Muscle of leg (tissue), 11 donors: ENCODE data around the gene SUPT3H. TPM values are rescaled to one million over a fixed set of nuclear protein-coding genes. Genes with fewer than 3 reads are reported as not detected.
"Not testable (repeated sequence)": the region's sequence is repeated elsewhere in the genome, so short reads cannot be mapped to it uniquely, and the experiment has no call there.

Source experiments
- DNase-seq: peaks from one replicate; pipeline ENCODE4 v3.0.0; 2013
- H3K27ac ChIP-seq: one replicate; pipeline ENCODE4 v1.5.1; 2013; ENCODE audit warnings: mild to moderate bottlenecking, low read length, control low read depth
- H3K27me3 ChIP-seq: one replicate; pipeline ENCODE4 v1.6.1; 2013; ENCODE audit warnings: low read length; ENCODE audit not compliant: control insufficient read depth, insufficient read depth
- H3K36me3 ChIP-seq: one replicate; pipeline ENCODE4 v1.6.1; 2013; ENCODE audit warnings: low read length; ENCODE audit not compliant: control insufficient read depth, insufficient read depth
- H3K4me1 ChIP-seq: one replicate; pipeline ENCODE4 v1.6.1; 2013; ENCODE audit warnings: low read length; ENCODE audit not compliant: control insufficient read depth, insufficient read depth
- H3K4me3 ChIP-seq: one replicate; pipeline ENCODE4 v1.5.1; 2013; ENCODE audit warnings: low read length, control low read depth
- H3K9me3 ChIP-seq: replicated peaks from 2 replicates; pipeline ENCODE4 v1.6.1; 2013; ENCODE audit warnings: low read depth, low read length; ENCODE audit not compliant: control insufficient read depth
- WGBS: methylation state at CpG from one replicate; pipeline ENCODE4 v1.1.5; 2013; ENCODE audit warnings: missing lambda C conversion rate; ENCODE audit not compliant: insufficient coverage; 5-methylcytosine and 5-hydroxymethylcytosine counted together
- polyA plus RNA-seq, 8 donors: library from polyadenylated mRNA; unstranded; fragments of 120-200 nt; gene quantifications; one replicate each; pipeline versions ENCODE4 v1.2.1 to v1.2.3, GENCODE V29; 2013; ENCODE audit warnings: inconsistent platforms in 1 of 8, low replicate concordance in 1 of 8; ENCODE audit not compliant: insufficient read length in 8 of 8, insufficient read depth in 1 of 8
- total RNA-seq: library from RNA; stranded (reverse); fragments of 120-200 nt; gene quantifications from one replicate; pipeline ENCODE4 v1.2.4, GENCODE V29; 2013

The SUPT3H gene
- total and polyA plus RNA-seq, 9 donors, result 8.3 to 13.7 (median 10.7) TPM

- peak; percentile 40 for DNase-seq
- H3K4me1 ChIP-seq, result no peaks in the 10 kb centered on the region
- no peaks in the 10 kb centered on the region for H3K36me3 ChIP-seq
- H3K27me3 ChIP-seq, result no peaks in the 10 kb centered on the region
- H3K4me3 ChIP-seq, result no peak overlapping the region
- H3K27ac ChIP-seq, result no peak overlapping the region
- no peaks in the 10 kb centered on the region for H3K9me3 ChIP-seq
These were observed 80.4 kb downstream of the SUPT3H start for GRCh38 chr6:45297320-45297719.

GRCh38 chr6:45294065-45294701, 83.6 kb downstream of the SUPT3H start:
- H3K9me3 ChIP-seq, DNase-seq, H3K36me3 ChIP-seq, H3K27me3 ChIP-seq, H3K4me1 ChIP-seq, H3K27ac ChIP-seq, H3K4me3 ChIP-seq: not testable (repeated sequence)
- WGBS, result no CpG with 5 or more reads among the region's 1 CpG

GRCh38 chr6:45293306-45293705, 84.4 kb downstream of the SUPT3H start:
- H3K4me3 ChIP-seq, result no peak overlapping the region
- H3K36me3 ChIP-seq, result no peaks in the 10 kb centered on the region
- peaks cover 3% of the 10 kb centered on the region for H3K9me3 ChIP-seq
- no peaks in the 10 kb centered on the region for H3K27me3 ChIP-seq
- no peaks in the 10 kb centered on the region for H3K4me1 ChIP-seq
- DNase-seq, result no peak
- H3K27ac ChIP-seq, result no peak overlapping the region
- no CpG with 5 or more reads among the region's 3 CpGs for WGBS

DNA sequence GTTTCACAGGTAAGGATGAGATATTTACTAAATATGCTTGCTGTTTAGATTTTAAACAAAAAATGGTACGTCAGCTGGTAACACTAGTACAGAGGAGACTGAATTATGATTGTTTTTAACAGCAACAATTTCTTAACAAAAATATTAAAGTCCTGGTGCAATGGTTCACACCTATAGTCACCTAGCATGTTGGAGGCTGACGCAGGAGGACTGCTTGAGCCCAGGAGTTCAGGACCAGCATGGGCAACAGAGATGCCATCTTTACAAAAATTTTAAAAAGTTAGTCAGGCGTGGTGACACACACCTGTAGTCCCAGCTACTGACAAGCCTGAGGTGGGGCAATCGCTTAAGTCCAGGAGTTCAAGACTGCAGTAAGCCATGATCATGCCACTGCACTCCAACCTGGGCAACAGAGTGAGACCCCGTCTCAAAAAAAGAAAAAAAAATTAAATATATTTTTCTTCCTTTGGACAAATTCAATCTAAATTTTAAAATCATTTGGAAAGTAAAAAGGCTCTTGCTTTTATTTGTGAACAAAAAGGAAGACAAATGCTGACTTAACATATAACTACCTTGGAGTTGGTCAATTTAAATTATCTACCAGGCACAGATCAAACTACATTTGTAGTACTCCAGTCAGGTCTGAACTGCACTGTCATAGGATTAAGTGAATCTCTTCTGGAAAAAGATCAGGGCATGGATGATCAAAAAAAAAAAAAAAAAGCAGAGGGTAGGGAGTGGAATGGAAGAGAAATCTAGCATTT, 87.8 kb downstream of the SUPT3H start:
- WGBS, result 89% methylated on average over 3 of the region's 5 CpGs
- H3K4me3 ChIP-seq, result no peak overlapping the region
- DNase-seq, result no peak
- H3K27ac ChIP-seq, result no peak overlapping the region
- H3K27me3 ChIP-seq, result no peaks in the 10 kb centered on the region
- H3K36me3 ChIP-seq, result no peaks in the 10 kb centered on the region
- no peaks in the 10 kb centered on the region for H3K4me1 ChIP-seq
- peaks cover 3% of the 10 kb centered on the region for H3K9me3 ChIP-seq

DNA sequence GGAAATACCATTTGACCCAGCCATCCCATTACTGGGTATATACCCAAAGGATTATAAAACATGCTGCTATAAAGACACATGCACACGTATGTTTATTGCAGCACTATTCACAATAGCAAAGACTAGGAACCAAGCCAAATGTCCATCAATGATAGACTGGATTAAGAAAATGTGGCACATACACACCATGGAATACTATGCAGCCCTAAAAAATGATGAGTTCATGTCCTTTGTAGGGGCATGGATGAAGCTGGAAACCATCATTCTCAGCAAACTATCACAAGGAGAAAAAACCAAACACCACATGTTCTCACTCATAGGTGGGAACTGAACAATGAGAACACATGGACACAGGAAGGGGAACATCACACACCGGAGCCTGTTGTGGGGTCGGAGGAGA, 91.0 kb downstream of the SUPT3H start:
- DNase-seq, H3K27ac ChIP-seq, H3K4me1 ChIP-seq, H3K36me3 ChIP-seq, H3K27me3 ChIP-seq, H3K4me3 ChIP-seq, H3K9me3 ChIP-seq: not testable (repeated sequence)
- no CpG with 5 or more reads among the region's 3 CpGs for WGBS

DNA sequence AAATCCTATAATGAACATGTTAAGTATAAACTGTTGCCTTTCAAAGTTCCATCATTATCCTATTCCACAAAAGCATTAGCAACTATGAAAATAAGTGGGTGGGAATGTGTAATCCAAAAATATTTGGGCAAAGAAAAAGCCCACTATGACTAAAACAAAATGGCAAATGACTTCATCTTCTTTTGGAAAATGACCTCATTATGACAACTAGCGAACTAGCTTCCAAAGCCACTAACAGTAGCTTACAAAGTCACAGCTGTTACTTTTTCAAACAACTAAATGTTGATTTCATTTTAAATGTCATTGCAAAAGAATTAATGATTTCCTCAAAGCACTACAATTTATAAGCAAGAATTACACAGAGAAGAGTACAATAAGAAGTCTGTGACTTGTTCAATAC, 99.4 kb downstream of the SUPT3H start:
- Histone ChIP-seq H3K27me3 (no peaks in the 10 kb centered on the region), H3K27ac (no peak overlapping the region), H3K9me3 (no peaks in the 10 kb centered on the region), H3K4me3 (no peak overlapping the region), H3K36me3 (no peaks in the 10 kb centered on the region), H3K4me1 (no peaks in the 10 kb centered on the region)
- no peak for DNase-seq
- no CpG with 5 or more reads among the region's 1 CpG for WGBS

- H3K27me3 ChIP-seq, H3K27ac ChIP-seq, H3K4me1 ChIP-seq, DNase-seq, H3K9me3 ChIP-seq, H3K36me3 ChIP-seq, H3K4me3 ChIP-seq: not testable (repeated sequence)
- WGBS, result no CpG with 5 or more reads among the region's 4 CpGs
These were observed 100.0 kb downstream of the SUPT3H start for GRCh38 chr6:45277741-45278140.

DNA sequence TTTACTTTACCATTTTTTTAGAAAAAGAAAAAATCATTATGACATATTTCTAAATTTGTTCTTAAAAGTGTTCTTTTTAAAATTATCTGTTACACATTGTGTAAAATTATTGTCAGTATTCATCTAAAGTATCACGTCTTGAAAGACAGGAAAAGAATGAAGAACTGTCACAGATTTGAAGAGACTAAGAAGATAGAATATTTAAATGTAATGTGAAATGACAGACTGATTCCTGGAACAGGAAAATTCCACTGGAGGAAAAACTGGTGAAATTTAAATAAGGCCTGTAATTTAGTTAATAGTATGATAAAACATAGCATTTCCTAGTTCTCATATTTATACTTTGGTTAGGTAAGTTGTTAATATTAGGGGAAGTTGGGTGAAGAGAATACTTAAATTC, 102.4 kb downstream of the SUPT3H start:
- no CpG with 5 or more reads among the region's 1 CpG for WGBS
- no peaks in the 10 kb centered on the region for H3K27me3 ChIP-seq

GRCh38 chr6:45272626-45273025, 105.1 kb downstream of the SUPT3H start:
- Histone ChIP-seq H3K27ac (no peak overlapping the region), H3K27me3 (no peaks in the 10 kb centered on the region), H3K4me3 (no peak overlapping the region), H3K4me1 (no peaks in the 10 kb centered on the region), H3K9me3 (no peaks in the 10 kb centered on the region), H3K36me3 (no peaks in the 10 kb centered on the region)
- no peak for DNase-seq
- WGBS, result 75% methylated on average over 1 of the region's 2 CpGs

More for the DNA sequence above, 102.4 kb downstream of the SUPT3H start:
- DNase-seq, result no peak
- Histone ChIP-seq H3K4me1 (no peaks in the 10 kb centered on the region), H3K4me3 (no peak overlapping the region), H3K9me3 (no peaks in the 10 kb centered on the region), H3K27ac (no peak overlapping the region), H3K36me3 (no peaks in the 10 kb centered on the region)

DNA sequence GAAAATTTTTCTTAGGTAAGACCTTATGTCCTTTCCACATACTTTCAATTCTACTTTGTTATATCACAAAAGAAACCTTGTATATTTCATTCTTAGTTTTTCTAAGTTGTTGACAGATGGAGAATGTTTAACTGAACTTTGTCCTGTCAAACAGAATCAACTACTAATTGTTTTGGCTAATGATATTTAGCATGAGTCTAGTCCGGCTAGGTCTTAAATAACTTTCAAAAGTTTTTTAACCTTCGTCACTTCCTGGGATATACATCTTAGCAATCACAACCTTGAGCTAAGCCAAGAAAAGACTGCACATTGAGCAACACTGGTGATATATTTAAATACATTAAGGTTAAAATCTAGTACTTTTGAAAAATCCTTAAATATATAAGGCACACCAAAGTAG, 112.5 kb downstream of the SUPT3H start:
- Histone ChIP-seq H3K27ac (no peak overlapping the region), H3K9me3 (no peaks in the 10 kb centered on the region), H3K27me3 (no peaks in the 10 kb centered on the region), H3K36me3 (no peaks in the 10 kb centered on the region), H3K4me1 (no peaks in the 10 kb centered on the region), H3K4me3 (no peak overlapping the region)
- DNase-seq, result no peak
- no CpG with 5 or more reads among the region's 2 CpGs for WGBS
